Inferior parietal cortex (tissue), 1 donor: ENCODE results near the gene THBS2.

Experiments used
- DNase-seq: peaks from one replicate; pipeline ENCODE4 v3.0.0-alpha.2; 2016; ENCODE audit errors: extremely low spot score

The THBS2 gene

GRCh38 chr6:169249057-169249456 is 4.6 kb downstream of the THBS2 start:
- DNase-seq = no peak

GRCh38 chr6:169248521-169248971 is 5.1 kb downstream of the THBS2 start:
- no peak for DNase-seq

- no peak for DNase-seq
Observed at GRCh38 chr6:169247991-169248390, 5.7 kb downstream of the THBS2 start.

GRCh38 chr6:169247419-169247818 is 6.2 kb downstream of the THBS2 start:
- no peak for DNase-seq

- DNase-seq = no peak
Observed at GRCh38 chr6:169246445-169246844, 7.2 kb downstream of the THBS2 start.

DNA sequence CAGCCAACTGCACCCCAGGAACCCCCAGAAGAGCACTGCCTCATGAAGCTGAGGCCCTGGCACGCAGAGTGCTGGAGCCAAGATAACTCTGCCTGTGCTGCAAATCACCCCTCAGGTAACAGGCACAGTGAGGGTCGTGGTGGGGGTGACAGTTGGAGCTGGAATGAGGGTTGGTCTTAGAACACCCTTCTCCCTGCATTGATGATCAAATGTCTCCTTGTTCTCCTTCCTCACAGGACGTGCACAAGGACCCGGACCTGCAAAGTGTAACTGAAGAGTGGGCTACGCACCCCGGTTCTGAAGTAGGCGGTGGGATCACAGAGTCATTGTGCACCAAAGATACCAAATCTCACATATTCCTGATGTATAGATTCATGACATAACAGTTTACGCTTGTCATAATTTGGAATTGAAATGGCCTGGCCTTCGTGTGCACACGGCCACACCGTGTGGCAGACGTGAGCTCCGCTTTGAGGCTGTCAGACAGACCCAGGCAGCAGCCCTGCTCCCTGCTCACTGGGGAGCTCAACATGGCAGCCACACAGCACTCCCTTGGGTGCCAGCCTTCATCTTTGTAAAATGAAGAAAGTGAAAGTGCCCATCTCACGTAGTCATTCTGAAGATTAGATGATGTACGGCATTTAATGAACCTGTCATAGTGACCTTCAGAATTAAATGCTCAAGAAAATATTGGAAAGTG is 8.8 kb downstream of the THBS2 start:
- no peak for DNase-seq

GRCh38 chr6:169243661-169244060 is 10.0 kb downstream of the THBS2 start:
- no peak for DNase-seq

DNA sequence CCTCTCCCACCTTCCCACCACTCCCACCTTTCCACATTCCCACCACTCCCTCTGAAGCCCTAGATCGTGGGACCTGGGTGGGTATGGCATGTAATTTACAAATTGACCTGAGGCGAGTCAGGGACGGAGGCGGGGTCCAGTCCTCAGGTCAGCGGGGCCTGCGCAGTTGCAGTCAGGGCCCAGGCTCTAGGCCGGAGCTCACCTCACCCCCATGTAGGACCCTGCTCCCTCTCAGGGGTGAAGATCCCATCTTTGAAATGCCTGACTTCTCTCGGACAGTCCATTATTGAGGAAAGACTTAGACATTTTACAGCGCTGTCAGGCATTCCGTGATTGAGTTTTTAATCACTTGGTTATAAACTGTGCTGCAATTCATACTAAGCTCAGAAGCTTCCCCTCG is 10.5 kb downstream of the THBS2 start:
- DNase-seq = no peak

DNA sequence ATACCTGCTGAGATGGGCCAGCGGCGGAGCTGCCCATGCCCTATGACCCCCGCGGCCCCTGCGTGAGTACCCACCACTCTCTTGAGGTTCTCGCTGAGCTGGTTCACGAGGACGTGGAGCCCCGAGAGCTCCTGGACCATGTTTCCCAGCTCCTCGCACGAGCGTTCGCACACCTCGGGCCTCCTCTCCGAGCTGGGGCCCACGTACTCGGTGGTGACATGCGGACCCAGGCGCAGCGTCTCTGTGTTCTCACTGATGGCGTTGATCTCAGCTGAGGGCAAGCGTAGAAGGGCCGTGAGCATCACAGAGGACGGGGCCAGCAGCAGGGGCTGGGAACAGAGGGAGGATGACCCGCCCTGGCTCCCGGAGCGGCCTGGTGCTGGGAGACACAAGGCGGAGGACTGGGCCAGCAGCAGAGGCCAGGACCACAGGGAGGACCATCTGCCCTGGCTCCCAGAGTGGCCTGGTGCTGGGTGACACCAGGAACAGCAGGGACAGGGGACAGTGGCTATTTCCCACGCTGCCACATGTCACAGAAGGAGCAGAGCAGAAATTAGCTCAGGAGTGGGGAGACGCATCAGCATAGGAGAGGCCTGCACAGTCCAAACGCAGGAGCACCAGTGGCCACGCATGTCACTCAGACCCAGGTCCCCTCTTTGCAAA is 11.8 kb downstream of the THBS2 start:
- DNase-seq = no peak

GRCh38 chr6:169240591-169241390 is 12.9 kb downstream of the THBS2 start:
- no peak for DNase-seq

DNA sequence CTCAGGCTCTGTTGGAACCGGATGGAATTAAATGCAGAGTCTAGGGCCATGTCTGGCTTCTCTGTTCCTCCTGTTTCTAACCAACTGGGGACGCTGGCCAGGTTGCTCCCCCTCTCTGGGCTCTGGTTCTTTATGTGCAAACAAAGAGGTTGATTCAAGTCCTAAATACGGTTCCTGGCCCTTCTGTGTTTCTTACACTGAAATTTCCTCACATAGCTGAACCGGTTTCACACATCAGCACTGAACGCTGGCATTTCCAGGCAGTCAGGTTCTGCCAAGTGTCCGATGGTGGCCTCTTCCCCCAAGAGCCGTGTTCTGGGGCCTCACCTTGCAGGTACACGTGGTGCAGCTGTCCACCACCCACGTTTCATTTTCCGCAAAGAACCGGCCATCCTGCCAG is 13.5 kb downstream of the THBS2 start:
- no peak for DNase-seq

- DNase-seq = no peak
Observed at GRCh38 chr6:169239181-169239580, 14.5 kb downstream of the THBS2 start.

DNA sequence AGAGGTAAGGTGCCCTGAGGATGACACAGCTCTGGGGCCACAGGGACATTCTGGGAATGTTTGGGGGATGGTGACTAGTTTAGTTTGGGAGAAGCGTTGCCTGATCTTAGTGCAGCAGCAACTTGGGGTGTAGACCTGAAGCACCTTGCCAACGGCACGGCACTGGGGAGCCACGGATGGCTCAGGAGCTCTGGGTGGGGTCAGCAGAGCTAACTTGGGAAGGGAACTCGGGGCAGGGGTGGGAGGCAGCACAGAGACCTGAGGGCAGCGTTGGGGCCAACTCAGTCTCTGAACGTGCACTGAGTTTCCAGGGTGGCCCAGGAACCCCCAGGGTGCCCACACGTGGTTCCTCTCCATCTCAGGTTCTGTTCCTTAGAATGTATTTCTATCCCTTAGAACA is 14.9 kb downstream of the THBS2 start:
- DNase-seq = no peak

- no peak for DNase-seq
Observed at GRCh38 chr6:169237496-169238134, 16.0 kb downstream of the THBS2 start.

DNA sequence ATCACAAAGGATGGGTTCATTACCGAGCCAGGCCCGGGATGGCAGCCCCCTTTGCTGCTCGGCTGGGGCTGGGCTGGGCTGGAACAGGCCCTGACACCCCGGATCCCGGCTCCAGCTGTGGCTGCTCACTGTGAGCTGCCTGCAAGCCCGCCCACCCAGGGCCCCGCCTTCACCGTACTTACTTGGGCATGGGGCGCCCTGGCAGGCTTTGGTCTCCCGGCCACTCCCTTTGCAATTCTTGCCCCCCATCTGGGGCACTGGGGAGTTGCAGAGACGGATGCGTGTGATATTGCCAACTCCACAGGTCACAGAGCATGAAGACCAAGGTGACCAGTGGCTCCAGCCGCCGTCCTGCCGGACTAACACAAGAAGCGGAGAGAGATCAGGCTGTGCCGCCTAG is 16.7 kb downstream of the THBS2 start:
- no peak for DNase-seq

GRCh38 chr6:169236545-169236944 is 17.1 kb downstream of the THBS2 start:
- no peak for DNase-seq

GRCh38 chr6:169235286-169235685 is 18.4 kb downstream of the THBS2 start:
- DNase-seq = no peak

DNA sequence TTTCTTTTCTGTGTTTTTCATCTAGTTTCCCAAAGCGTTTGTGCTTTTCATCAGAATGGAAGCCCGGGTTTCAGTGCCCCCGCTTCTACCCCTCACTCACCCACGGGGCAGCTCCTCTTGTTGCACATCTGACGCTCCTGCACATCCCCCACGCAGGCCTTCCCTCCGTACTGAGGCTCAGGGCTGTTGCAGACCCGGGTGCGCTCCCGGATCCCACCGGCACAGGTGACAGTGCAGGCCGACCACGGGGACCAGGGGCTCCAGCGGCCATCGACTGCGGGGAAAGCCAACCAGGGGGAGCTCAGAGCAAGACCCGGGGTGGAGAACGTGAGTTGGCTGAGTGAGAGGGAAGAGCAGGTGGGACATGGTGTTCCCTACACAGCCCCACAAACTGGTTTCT is 19.0 kb downstream of the THBS2 start:
- DNase-seq = no peak

DNA sequence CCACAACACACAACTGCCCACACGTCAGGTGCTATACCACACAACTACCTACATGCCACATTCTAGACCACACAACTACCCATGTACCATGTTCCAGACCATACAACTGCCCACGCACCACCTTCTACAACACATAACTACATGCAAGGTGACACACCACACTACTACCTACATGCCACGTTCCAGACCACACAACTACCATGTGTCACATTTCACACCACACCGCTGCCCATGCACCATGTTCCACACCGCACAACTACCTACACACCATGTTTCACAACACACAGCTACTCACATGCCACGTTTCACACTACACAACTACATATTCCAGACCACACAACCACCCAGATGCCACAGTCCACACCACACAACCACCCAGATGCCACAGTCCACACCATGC is 19.8 kb downstream of the THBS2 start:
- no peak for DNase-seq

DNA sequence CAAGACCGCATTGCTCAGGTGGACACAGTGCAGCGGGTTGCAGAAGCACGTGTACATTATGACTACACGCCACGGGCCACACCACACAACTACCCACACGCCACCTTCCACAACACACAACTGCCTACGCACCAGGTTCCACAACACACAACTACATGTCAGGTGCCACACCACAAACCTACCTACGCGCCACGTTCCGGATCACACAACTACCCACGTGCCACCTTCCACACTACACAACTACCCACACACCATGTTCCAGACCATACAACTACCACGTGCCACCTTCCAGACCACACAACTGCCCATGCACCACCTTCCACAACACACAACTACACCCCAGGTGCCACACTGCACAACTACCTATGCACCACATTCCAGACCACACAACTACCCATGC is 20.5 kb downstream of the THBS2 start:
- DNase-seq = no peak

GRCh38 chr6:169232507-169232931 is 21.1 kb downstream of the THBS2 start:
- DNase-seq = no peak

DNA sequence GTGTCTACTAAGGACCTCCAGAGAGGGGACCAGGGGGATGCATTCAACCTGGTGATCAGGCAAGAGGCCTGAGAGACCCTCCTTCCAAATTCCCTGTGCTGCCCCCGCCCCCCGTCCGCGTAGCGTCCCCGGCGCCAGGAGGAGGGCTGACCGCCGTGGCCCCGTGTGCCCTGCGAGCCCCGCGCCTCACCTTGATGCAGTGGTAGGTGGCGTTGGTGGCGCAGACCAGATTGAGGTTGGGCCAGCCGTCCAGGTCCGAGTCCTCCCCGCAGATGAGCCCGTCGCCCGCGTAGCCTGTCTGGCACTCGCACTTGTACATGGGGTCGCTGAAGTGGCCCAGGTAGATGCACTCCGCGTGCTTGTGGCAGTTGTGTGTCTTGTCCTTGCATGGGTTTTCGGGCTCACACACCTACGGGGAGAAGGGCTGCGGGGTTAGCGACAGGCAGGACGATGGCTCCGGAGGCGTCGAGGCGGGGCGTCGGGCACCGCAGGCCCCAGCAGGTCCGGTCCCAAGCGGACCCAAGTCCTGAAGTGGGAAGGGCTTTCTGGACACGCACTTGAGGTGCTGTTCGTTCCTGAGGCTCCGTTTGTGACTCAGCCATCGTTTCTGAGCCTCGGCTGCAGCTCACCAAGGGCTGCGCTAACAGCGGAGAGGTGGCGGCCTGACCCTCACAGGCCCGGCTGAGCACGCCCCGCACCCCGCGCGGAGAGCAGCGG is 21.7 kb downstream of the THBS2 start:
- no peak for DNase-seq
